NB4 (cell line): ENCODE data around the gene FAM120B.

Experiments
- CTCF ChIP-seq: IDR thresholded peaks from one replicate; pipeline ENCODE4 v1.5.1; 2012; ENCODE audit warnings: low read depth, low read length
- MAX ChIP-seq: IDR thresholded peaks from 2 replicates; pipeline ENCODE4 v1.6.1; 2011; ENCODE audit warnings: low read depth, low read length

- TF ChIP-seq CTCF (no peak), MAX (no peak)
Measured at GRCh38 chr6:170363255-170363654, 56.7 kb downstream of the FAM120B start.
